ENCODE measurements around the gene SAP30BP.
A peak's percentile ranks its signal among the peaks of the same experiment; 100 is the strongest.

The SAP30BP gene

DNA sequence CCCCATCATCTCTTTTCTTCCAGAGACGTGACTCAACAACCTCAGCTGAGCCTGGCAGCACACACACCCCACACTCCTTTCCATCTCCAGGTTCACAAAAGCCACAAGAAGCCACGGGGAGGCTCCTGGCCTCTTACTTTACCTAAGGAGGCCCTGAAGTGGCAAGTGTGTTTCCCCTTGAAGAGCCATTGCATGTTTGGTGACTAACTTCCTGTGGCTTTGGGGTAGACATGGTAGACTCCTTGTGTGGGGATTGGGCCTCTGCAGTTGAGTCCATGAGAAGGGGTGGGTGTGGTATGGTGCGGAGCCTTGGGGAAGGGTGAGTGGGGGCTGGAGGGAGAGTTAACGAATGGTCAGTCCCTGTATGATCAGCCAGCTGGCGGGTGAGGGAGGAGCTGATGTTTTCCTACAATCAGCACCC, 24.2 kb downstream of the SAP30BP start:
- in situ Hi-C loops (cut with HindIII; ENCODE audit: low sequenced_read_pairs), result no loop called here
- TF ChIP-seq, protein P1, sequence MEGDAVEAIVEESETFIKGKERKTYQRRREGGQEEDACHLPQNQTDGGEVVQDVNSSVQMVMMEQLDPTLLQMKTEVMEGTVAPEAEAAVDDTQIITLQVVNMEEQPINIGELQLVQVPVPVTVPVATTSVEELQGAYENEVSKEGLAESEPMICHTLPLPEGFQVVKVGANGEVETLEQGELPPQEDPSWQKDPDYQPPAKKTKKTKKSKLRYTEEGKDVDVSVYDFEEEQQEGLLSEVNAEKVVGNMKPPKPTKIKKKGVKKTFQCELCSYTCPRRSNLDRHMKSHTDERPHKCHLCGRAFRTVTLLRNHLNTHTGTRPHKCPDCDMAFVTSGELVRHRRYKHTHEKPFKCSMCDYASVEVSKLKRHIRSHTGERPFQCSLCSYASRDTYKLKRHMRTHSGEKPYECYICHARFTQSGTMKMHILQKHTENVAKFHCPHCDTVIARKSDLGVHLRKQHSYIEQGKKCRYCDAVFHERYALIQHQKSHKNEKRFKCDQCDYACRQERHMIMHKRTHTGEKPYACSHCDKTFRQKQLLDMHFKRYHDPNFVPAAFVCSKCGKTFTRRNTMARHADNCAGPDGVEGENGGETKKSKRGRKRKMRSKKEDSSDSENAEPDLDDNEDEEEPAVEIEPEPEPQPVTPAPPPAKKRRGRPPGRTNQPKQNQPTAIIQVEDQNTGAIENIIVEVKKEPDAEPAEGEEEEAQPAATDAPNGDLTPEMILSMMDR (IDR thresholded peaks at IDR 0.05; ENCODE audit: low read depth, low read length), result no peak
- DNase-seq (ENCODE audit: low read depth, low spot score), result peak; percentile 90
- no peak overlapping the region for H3K4me3 ChIP-seq (ENCODE audit: low read depth, low read length)

DNA sequence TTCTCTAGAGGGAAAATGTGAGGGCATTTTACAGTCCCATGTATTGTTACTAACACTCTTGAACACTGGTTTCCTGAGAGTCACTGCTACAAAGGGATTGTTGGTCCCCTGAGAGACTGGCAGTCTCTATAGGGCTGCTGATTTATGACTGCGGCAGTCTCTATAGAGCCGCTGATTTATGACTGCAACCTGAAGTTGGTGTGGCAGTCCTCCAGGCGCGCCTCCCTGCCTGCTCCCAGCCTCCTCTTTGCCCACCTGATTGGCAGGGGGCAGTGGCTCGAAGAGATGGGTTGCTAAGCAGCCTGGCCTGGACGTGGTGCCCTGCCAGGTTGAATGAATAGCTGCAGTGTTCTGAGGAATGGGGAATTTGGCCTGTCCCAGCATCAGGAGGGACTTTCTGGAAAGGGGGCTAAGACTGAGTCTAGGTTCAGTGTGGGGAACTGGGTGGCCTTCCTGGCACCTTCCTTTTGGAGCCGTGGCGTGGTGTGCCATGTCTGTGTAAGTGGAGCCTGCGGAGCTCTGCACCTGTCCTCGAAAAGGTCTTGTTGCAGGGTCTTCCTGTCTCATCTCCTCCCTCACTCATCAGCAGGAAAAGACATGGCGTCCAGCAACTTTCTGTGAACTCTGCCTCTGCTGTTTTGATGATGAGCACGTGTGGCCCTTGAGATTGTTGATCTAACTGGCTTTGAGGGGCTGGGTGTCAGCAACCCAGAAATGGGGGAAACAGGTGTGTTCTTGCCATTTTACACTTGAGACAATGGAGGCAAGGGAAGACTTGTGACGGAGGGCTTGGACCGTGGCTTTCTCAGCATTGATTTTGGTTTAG, 24.9 kb downstream of the SAP30BP start:
- no peak overlapping the region for H3K4me3 ChIP-seq (ENCODE audit: low read depth, low read length)
- no peak for DNase-seq (ENCODE audit: low read depth, low spot score)
- TF ChIP-seq, protein P1 (IDR thresholded peaks at IDR 0.05; ENCODE audit: low read depth, low read length), result no peak
- in situ Hi-C loops (cut with HindIII; ENCODE audit: low sequenced_read_pairs), result no loop called here

DNA sequence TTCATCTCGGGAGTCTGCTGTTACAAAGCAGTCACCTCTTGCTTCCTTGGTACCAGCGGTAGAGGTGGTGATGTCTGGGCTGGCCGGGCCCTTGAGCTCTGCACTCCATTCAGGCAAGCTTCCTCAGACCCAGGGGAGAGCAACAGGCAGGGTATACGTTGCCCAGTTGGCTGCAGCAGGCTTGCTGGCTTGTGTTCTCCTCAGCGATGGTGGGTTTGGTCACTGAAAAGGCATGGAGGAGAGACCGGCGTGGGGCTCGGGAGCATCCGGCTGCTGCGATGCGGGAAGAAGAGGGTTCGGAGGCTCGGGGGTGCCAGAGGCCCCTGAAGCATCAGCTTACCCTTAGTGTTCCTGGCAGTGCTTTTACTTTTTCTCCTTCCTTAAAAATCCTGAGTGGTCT, 25.8 kb downstream of the SAP30BP start:
- H3K4me3 ChIP-seq (ENCODE audit: low read depth, low read length), result no peak overlapping the region
- TF ChIP-seq, protein P1 (IDR thresholded peaks at IDR 0.05; ENCODE audit: low read depth, low read length), result no peak
- in situ Hi-C loops (cut with HindIII; ENCODE audit: low sequenced_read_pairs), result no loop called here
- DNase-seq (ENCODE audit: low read depth, low spot score), result no peak

DNA sequence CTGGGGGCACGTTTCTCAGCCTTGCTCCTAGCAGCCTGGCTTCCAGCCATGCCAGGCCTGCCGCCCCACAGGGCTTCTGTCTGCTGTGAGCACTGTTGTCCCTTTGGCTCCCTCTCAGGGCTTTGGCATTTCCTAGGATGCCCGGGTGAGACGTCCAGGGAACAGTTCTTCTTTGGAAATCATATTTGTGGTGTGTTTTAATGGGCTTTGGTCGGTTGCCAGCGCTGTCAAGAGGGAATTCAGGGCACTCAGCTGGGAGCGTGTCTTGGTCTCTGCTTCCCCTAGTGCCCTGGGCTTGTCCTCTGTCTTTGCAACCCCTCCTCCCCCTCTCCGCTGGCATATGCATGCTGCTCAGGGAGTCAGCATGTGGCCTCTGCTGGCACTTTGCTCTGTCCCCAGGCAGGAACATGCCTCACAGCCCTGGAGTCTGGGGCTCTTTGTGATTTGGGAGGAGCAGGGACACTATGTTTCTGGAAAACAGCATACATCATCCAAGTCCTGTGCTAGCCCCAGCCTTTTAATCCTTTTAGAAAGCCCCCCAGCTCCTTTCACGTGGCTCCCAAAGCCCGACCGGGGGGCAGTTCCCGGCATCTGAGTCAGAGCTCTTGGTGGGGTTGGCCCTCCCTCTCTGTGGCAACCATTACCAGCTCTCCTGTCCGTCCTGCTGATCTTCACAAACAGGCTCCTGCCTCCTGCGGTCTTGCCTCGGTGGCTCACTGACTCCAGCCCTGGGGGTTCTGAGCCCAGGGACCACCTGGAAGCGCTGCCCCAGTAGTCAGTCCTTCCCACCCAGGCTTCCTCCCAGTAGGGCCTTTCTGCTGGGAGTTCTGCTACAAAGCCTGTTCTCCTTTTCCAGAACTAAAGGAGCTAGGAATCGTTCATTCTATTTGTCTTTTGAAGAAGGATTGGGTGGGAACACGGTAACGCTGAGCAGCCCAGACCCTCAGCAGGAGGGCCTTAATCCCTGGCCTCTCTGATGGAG, 26.7 kb downstream of the SAP30BP start:
- in situ Hi-C loops (cut with HindIII; ENCODE audit: low sequenced_read_pairs), result no loop called here
- TF ChIP-seq, protein P1 (IDR thresholded peaks at IDR 0.05; ENCODE audit: low read depth, low read length), result no peak
- DNase-seq (ENCODE audit: low read depth, low spot score), result peak; percentile 94
- H3K4me3 ChIP-seq (ENCODE audit: low read depth, low read length), result no peak overlapping the region

DNA sequence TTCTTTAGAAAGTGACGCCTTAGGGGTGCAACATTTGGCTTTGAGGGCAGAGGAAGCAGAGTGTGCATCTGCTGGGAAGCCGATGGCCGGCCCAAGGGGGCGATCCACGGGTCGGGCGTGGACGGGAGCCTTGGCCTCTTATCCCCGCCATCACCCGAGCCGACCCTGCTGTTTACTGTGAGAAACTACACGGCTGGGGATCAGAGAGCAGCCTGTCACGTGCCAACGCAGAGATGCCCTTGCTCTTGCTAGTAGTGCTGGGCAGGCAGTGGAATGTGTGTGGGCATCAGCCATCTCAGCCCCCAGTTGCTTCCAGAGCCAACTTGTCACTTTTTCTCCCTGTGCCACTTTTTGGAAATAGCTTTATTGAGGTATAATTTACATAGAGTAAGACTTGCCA, 27.4 kb downstream of the SAP30BP start:
- TF ChIP-seq, protein P1 (IDR thresholded peaks at IDR 0.05; ENCODE audit: low read depth, low read length), result no peak
- DNase-seq (ENCODE audit: low read depth, low spot score), result no peak
- in situ Hi-C loops (cut with HindIII; ENCODE audit: low sequenced_read_pairs), result no loop called here
- no peak overlapping the region for H3K4me3 ChIP-seq (ENCODE audit: low read depth, low read length)

DNA sequence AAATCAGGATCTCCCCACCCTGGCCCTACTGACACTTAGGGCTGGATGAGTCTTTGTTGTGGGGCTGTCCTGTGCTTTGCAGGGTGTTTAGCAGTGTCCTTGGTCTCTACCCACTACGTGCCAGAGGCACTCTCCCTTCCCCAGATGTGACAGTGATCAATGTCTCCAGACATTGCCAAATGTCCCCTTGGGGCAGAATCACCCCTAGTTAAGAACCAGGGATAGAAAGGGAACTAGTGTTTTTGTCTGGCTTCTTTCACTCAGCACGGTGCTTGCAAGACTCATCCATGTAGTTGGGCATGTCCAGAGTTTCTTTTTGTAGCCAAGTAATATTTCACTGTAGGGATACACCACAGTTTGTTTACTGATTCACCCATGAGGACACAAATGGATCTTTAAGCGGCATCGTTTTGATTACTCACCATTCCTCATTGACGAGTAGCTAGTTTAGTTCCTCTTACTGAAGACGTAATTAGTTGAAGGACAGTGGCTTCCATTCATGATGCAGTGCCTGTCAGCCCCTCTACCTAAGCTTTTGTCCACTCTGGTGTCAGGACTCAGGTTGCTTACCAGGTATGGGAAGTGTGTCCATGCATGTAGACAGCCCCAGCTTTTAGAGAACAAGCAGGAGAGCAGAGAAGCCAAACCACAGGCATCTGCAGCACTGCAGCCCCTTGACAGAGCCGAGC, 28.1 kb downstream of the SAP30BP start:
- in situ Hi-C loops (cut with HindIII; ENCODE audit: low sequenced_read_pairs), result no loop called here
- TF ChIP-seq, protein P1 (IDR thresholded peaks at IDR 0.05; ENCODE audit: low read depth, low read length), result no peak
- DNase-seq (ENCODE audit: low read depth, low spot score), result peak; percentile 52
- H3K4me3 ChIP-seq (ENCODE audit: low read depth, low read length), result no peak overlapping the region
